Lung (tissue), 12 donors: ENCODE results near the gene RASA2. TPM values are rescaled to one million over a fixed set of nuclear protein-coding genes. Genes with fewer than 3 reads are reported as not detected.

Experiments used
- ATAC-seq: fragments of 200-7000 bp; cut with Tn5 transposase; one replicate; pipeline ENCODE4 v1.9.1; 2020; ENCODE audit warnings: moderate number of reproducible peaks; ENCODE audit not compliant: insufficient read depth, low FRiP score
- DNase-seq, 3 donors: peaks; one replicate each; pipeline ENCODE4 v3.0.0-alpha.2; 2013 to 2017
- H3K27ac ChIP-seq, 2 donors: one replicate each; pipeline ENCODE4 v1.5.1; 2013; ENCODE audit warnings: mild to moderate bottlenecking in 2 of 2, moderate library complexity in 2 of 2, control low read depth in 1 of 2, inconsistent platforms in 1 of 2, low read depth in 1 of 2, low read length in 1 of 2
- H3K27me3 ChIP-seq, 3 donors: one replicate each; pipeline ENCODE4 v1.5.1; 2013; ENCODE audit warnings: low read length in 2 of 3; ENCODE audit not compliant: control insufficient read depth in 3 of 3, insufficient read depth in 3 of 3
- H3K36me3 ChIP-seq, 4 donors: one replicate each; pipeline ENCODE4 v1.5.1; 2013; ENCODE audit warnings: low read length in 4 of 4, mild to moderate bottlenecking in 1 of 4, moderate library complexity in 1 of 4; ENCODE audit not compliant: control insufficient read depth in 4 of 4, insufficient read depth in 4 of 4
- H3K4me1 ChIP-seq, 5 donors: one replicate each; pipeline ENCODE4 v1.5.1; 2013; ENCODE audit warnings: low read length in 5 of 5, mild to moderate bottlenecking in 2 of 5, moderate library complexity in 1 of 5; ENCODE audit not compliant: control insufficient read depth in 5 of 5, insufficient read depth in 5 of 5
- H3K4me3 ChIP-seq: one replicate; pipeline ENCODE4 v1.5.1; 2013; ENCODE audit warnings: mild to moderate bottlenecking, control low read depth, moderate library complexity
- H3K9ac ChIP-seq, 2 donors: one replicate each; pipeline ENCODE4 v1.5.1; 2013; ENCODE audit warnings: low read length in 2 of 2, control low read depth in 1 of 2; ENCODE audit not compliant: insufficient read depth in 1 of 2
- H3K9me3 ChIP-seq, 4 donors: one replicate each; pipeline ENCODE4 v1.5.1; 2013; ENCODE audit warnings: low read length in 3 of 4, mild to moderate bottlenecking in 1 of 4, moderate library complexity in 1 of 4; ENCODE audit not compliant: control insufficient read depth in 4 of 4, insufficient read depth in 3 of 4
- WGBS, 2 donors: extraction: QIAGEN DNeasy Blood & Tissue Kit; methylation state at CpG; one replicate each; pipeline ENCODE4 v1.1.7; 2013; 5-methylcytosine and 5-hydroxymethylcytosine counted together
- polyA plus RNA-seq, 2 donors: library from polyadenylated mRNA; stranded (reverse); fragments of 200-250 nt; gene quantifications; one replicate each; pipeline ENCODE4 v1.2.1, GENCODE V29; 2013
- total RNA-seq, 2 donors: library from RNA; depleted of rRNA in 1 of 2; stranded (reverse); fragments of >200 nt in 1 of 2; gene quantifications; one replicate each; pipeline ENCODE4 v1.2.1, GENCODE V29; 2014 to 2021
- TF ChIP-seq, protein P1 (sequence below): IDR thresholded peaks from 2 replicates; pipeline ENCODE4 v1.5.1; 2012; ENCODE audit warnings: mild to moderate bottlenecking; ENCODE audit errors: control extremely low read depth, extremely low read depth
- donor health status: control.
- donor health status: control.
- donor health status: Bipolar disorder and iron deficiency.
- donor health status: healthy.
- donor health status: DM: yes; HTN: yes; CAD: no.

The RASA2 gene
- total and polyA plus RNA-seq, 4 donors, result 6.8 to 27.4 (median 12.9) TPM

DNA sequence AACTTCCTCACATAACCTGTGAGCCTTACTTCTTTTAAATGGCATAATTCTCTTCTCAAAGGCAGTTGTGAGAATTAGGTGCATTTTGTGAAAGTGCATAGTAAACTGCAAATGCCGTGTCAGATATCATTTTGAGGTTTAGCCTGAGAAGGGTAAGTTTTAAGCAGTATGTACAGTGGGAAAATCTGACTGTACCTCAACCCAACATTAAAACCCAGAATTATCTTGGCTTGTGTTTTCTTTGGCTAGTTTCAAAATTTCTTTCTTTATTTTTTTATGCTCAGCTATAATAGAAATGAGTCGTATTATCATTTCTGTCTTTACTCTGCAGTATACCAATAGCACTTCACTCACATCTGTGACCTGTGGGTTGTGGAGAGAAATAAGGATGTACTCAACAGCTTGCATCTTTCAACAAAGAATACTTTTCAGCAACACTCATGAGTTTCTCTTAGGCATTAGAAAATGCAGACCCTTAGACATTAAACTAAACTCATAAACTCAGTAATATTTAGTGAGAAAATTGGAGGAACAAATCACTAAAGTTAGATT is 65.7 kb downstream of the RASA2 start:
- WGBS, 2 donors, result 46 to 70% methylated on average over 2 of the region's 2 CpGs
- peak in 2 of 3 donors; percentile 21 to 33 for DNase-seq
- Histone ChIP-seq H3K27me3 (no peaks in the 10 kb centered on the region), H3K4me3 (no peak overlapping the region), H3K4me1 (peaks cover 0 to 9% (median 3%) of the 10 kb centered on the region in 5 donors), H3K9ac (no peak overlapping the region), H3K36me3 (peaks cover 1 to 22% (median 12%) of the 10 kb centered on the region in 4 donors), H3K9me3 (peaks cover 0 to 4% (median 0%) of the 10 kb centered on the region in 4 donors), H3K27ac (no peak overlapping the region)
- ATAC-seq, result no peak
- TF ChIP-seq, protein P1, sequence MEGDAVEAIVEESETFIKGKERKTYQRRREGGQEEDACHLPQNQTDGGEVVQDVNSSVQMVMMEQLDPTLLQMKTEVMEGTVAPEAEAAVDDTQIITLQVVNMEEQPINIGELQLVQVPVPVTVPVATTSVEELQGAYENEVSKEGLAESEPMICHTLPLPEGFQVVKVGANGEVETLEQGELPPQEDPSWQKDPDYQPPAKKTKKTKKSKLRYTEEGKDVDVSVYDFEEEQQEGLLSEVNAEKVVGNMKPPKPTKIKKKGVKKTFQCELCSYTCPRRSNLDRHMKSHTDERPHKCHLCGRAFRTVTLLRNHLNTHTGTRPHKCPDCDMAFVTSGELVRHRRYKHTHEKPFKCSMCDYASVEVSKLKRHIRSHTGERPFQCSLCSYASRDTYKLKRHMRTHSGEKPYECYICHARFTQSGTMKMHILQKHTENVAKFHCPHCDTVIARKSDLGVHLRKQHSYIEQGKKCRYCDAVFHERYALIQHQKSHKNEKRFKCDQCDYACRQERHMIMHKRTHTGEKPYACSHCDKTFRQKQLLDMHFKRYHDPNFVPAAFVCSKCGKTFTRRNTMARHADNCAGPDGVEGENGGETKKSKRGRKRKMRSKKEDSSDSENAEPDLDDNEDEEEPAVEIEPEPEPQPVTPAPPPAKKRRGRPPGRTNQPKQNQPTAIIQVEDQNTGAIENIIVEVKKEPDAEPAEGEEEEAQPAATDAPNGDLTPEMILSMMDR, result no peak

DNA sequence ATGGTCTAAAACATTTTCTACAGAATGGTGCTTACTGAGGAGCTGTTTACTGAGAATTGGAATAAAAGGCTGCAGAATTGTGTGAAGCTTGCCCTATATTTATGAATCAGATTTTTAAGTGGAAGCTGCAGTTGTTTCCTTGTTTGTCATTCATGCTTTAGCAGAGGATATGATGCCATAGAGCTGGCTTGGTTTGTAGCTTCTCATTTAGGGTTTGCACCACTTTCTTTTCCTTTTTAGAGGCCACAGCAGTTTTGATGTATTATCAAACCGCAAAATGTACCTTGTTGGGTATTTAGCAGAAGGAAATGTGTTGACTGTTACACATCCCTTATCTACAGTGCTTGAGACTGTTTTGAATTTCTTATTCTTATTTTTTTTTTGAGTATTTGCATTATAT is 66.2 kb downstream of the RASA2 start:
- no peak overlapping the region for H3K27ac ChIP-seq
- no peak for ATAC-seq

DNA sequence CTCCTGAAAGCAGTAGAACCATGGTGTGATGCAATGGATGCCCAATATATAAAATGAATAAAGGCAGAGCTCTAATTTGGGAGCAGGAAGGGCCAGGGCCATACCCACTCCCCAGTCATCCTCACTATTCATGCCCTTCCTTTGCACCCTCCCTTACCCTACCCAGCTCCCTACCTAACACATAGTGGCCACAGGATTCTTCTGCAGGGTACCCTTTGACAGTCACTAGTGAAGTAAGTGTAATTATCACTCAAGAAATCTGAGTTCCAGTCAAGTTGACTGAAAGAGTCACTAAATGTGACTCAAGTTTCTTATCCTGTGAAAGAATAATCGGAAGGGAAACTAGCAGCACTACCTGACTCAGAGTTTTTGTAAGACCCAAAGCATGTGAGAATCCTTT is 69.2 kb downstream of the RASA2 start:
- H3K9me3 ChIP-seq, result no peaks in the 10 kb centered on the region

More for the DNA sequence above, 66.2 kb downstream of the RASA2 start:
- 16 to 33% methylated on average over 1 of the region's 1 CpG for WGBS, 2 donors
- peaks cover 3 to 19% (median 10%) of the 10 kb centered on the region in 4 donors for H3K36me3 ChIP-seq
- H3K9ac ChIP-seq, result no peak overlapping the region
- TF ChIP-seq, protein P1, result no peak
- H3K27me3 ChIP-seq, result no peaks in the 10 kb centered on the region
- no peak overlapping the region for H3K4me3 ChIP-seq
- peaks cover 0 to under 1% (median 0%) of the 10 kb centered on the region in 4 donors for H3K9me3 ChIP-seq
- DNase-seq, result peak in 1 of 3 donors; percentile 12
- peaks cover 0 to 13% (median 3%) of the 10 kb centered on the region in 5 donors for H3K4me1 ChIP-seq

More for the DNA sequence above, 69.2 kb downstream of the RASA2 start:
- H3K4me1 ChIP-seq, result peaks cover 0 to 14% (median 3%) of the 10 kb centered on the region in 5 donors
- no peak overlapping the region for H3K27ac ChIP-seq
- WGBS, 2 donors, result 92 to 98% methylated on average over 1 of the region's 1 CpG
- no peak for DNase-seq
- no peaks in the 10 kb centered on the region for H3K27me3 ChIP-seq
- no peak overlapping the region for H3K9ac ChIP-seq
- TF ChIP-seq, protein P1, result no peak
- ATAC-seq, result no peak
- H3K4me3 ChIP-seq, result no peak overlapping the region
- peaks cover 4 to 15% (median 7%) of the 10 kb centered on the region in 4 donors for H3K36me3 ChIP-seq
